Raji (cell line): ENCODE data around the gene SMARCD3.

ENCODE experiments used
- POLR2A ChIP-seq: IDR thresholded peaks from 2 replicates; pipeline ENCODE4 v1.6.1; 2011; ENCODE audit warnings: low read depth, low read length, control low read depth; ENCODE audit not compliant: insufficient read depth

SMARCD3 gene

GRCh38 chr7:151254851-151255250 is 6.4 kb upstream of the SMARCD3 start:
- TF ChIP-seq POLR2A: no peak

- no peak for TF ChIP-seq POLR2A
Observed at GRCh38 chr7:151254316-151254715, 5.8 kb upstream of the SMARCD3 start.

- TF ChIP-seq POLR2A: no peak
Observed at GRCh38 chr7:151252961-151253711, 4.6 kb upstream of the SMARCD3 start.

- TF ChIP-seq POLR2A: no peak
Observed at GRCh38 chr7:151252561-151252835, 4.0 kb upstream of the SMARCD3 start.

GRCh38 chr7:151251689-151252560 is 3.4 kb upstream of the SMARCD3 start:
- TF ChIP-seq POLR2A: no peak

- TF ChIP-seq POLR2A: no peak
Observed at GRCh38 chr7:151251328-151251688, 2.8 kb upstream of the SMARCD3 start.

GRCh38 chr7:151250181-151251132 is 2.0 kb upstream of the SMARCD3 start:
- no peak for TF ChIP-seq POLR2A

- no peak for TF ChIP-seq POLR2A
Observed at GRCh38 chr7:151249732-151250072, 1.2 kb upstream of the SMARCD3 start.

- TF ChIP-seq POLR2A: no peak
Observed at GRCh38 chr7:151249034-151249731, 689 bp upstream of the SMARCD3 start.

GRCh38 chr7:151247611-151248345 is 716 bp downstream of the SMARCD3 start:
- TF ChIP-seq POLR2A: no peak

- no peak for TF ChIP-seq POLR2A
Observed at GRCh38 chr7:151246851-151247580, 1.5 kb downstream of the SMARCD3 start.

- TF ChIP-seq POLR2A: no peak
Observed at GRCh38 chr7:151246102-151246850, 2.2 kb downstream of the SMARCD3 start.
